Measurements from ENCODE around the gene MUC4.

- TF ChIP-seq CTCF (IDR thresholded peaks at IDR 0.05), result no peak
- TF ChIP-seq POLR2A (IDR thresholded peaks at IDR 0.05), result no peak
Observed at GRCh38 chr3:195801251-195802183, 10.2 kb downstream of the MUC4 start.

All from testis (tissue), 2 donors.